Skeletal muscle satellite cell (primary cell): ENCODE measurements around the gene TBKBP1.

Source experiments
- H3K27me3 ChIP-seq: 2 replicates; pipeline ENCODE4 v1.7.0; 2013; ENCODE audit warnings: low read length; ENCODE audit not compliant: control insufficient read depth, insufficient read depth
- H3K36me3 ChIP-seq: 2 replicates; pipeline ENCODE4 v1.7.0; 2013; ENCODE audit warnings: mild to moderate bottlenecking, control low read depth, low read length; ENCODE audit not compliant: insufficient read depth
- H3K4me1 ChIP-seq: 2 replicates; pipeline ENCODE4 v1.7.0; 2013; ENCODE audit warnings: low read length; ENCODE audit not compliant: control insufficient read depth, insufficient read depth
- H3K4me2 ChIP-seq: 2 replicates; pipeline ENCODE4 v1.7.0; 2013; ENCODE audit warnings: mild to moderate bottlenecking, low read length
- H3K4me3 ChIP-seq: 2 replicates; pipeline ENCODE4 v1.7.0; 2013; ENCODE audit warnings: low read length
- H3K9ac ChIP-seq: 2 replicates; pipeline ENCODE4 v1.7.0; 2013; ENCODE audit warnings: mild to moderate bottlenecking, low read depth, low read length, moderate library complexity
- H3K9me3 ChIP-seq: replicated peaks from 2 replicates; pipeline ENCODE4 v1.7.0; 2013; ENCODE audit warnings: mild to moderate bottlenecking, control low read depth, low read length

The TBKBP1 gene

DNA sequence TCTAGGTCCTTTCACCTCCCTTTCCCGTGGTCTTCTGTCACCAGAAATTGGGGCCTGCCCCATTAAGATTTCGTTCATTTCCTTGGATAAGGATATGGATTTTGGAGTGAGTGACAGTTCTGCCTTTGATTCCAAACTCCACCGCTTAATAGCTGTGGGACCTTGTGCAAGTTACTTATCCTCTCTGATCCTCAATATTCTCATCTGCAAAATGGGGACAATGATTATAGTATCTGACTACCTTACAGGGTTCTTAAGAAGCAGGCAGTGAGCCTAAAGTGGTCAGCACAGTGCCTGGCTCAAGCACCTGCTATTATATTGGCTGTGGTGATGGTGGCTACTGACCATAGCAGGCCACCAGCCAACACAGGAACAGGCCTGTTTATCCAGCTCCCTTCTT is 15.6 kb downstream of the TBKBP1 start:
- Histone ChIP-seq H3K4me1 (no peaks in the 10 kb centered on the region), H3K4me3 (no peak overlapping the region), H3K27me3 (peaks cover 50% of the 10 kb centered on the region), H3K4me2 (no peak overlapping the region), H3K36me3 (no peaks in the 10 kb centered on the region), H3K9me3 (no peaks in the 10 kb centered on the region), H3K9ac (no peak overlapping the region)

DNA sequence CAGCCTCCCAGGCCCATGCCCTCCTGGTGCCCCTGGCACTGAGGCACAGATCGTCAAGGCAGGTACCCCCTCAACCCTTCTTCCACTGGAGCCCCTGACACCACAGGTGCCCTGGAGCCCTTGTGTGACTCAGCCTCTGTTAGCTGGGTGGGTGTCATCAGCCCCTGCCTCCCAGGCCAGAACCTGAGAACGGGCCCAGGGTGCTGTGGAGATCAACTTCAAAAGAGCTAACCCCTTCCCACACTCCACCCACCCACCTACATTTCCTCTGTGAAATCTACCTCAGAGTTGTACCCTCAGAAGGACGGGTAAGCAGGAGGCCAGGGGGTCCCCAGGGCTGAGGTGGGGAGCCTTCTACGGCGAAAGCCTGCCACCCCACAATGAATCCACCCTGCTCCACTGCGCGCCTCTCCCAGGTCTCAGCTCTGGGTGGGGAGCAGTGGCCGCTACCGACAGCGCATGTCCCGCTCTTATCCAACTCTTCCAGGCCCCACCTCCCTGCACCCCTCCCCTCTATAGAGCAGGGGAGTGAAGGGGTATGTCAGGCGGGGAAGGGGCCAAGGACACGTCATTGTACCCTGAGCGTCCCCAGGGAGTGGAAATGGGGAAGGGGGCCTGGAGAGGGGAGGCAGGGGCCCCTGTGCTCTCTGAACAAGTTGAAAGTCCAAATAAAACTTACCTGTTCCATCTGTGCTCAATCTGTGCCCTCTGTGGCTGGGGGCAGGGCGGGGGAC is 17.6 kb downstream of the TBKBP1 start:
- Histone ChIP-seq H3K9me3 (no peaks in the 10 kb centered on the region), H3K4me3 (no peak overlapping the region), H3K9ac (no peak overlapping the region), H3K36me3 (no peaks in the 10 kb centered on the region), H3K4me2 (no peak overlapping the region), H3K27me3 (peaks cover 51% of the 10 kb centered on the region), H3K4me1 (no peaks in the 10 kb centered on the region)

DNA sequence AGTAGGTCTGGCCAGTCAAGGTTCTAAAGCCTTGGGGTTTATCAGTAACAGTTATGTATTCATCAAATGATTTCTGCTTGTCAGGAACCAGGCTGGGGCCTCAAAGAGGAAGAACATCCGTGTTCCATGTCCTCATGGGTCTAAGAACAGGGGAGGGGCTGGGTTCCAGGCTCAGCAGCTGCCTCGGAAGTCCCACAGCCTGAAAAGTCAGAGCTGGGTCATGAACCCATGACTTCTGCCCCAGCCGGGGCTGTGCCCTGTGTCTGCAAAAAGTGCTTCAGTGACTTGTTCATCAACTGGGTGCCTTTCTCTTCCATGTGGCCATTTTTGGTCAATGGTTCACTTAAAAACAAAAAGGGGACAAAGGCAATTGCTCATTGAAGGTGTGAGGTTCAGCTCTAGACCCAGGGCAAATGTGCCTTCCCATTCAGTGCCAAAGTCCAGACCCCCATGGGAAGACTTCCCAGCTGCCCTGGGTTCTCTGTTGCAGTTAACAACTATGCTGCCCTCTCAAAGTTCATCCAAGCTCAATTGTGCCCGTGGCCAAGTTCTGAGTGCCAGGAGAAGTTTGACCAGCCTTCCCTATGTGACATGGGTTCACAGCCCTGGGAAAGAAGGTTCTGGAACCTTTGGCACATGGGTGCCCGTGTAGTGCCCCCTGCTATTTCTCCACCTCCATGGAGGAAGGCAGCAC is 18.5 kb downstream of the TBKBP1 start:
- Histone ChIP-seq H3K9ac (no peak overlapping the region), H3K4me3 (no peak overlapping the region), H3K9me3 (no peaks in the 10 kb centered on the region), H3K4me2 (no peak overlapping the region), H3K27me3 (peaks cover 56% of the 10 kb centered on the region), H3K4me1 (no peaks in the 10 kb centered on the region), H3K36me3 (no peaks in the 10 kb centered on the region)

DNA sequence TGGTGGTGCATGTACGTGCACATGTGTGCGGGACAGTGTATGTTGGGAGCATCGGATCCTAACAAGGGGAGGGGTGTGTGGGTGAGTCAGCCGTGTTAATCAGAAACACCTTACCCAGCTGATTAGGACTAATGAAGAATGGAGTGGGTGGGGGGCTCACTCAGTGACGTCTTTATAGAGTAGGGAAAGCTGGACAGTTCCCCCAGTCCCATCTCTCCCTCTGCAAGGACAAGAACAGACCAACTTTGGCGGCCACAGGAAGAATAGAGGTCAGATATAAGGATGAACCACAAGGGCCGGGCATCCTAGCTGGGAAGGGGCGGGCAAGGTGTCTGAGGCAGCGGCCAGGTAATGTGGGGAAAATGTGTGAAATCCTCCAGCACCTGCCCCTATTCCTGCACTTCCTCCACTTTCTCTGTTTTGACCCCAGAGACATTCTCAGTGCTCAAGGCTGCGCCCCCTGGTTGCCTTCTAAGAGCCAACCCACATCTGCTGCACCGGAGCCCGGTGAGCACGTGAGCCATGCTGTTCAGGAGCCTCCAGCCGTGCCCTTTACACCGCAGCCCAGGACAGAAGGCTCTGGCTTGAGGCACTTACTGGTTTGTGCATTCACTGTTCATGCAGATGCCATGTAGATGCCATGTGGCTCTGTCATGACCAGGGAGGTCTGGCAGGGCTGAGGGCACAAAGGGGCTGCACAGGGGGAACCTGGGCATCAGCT is 20.2 kb downstream of the TBKBP1 start:
- peaks cover 73% of the 10 kb centered on the region for H3K27me3 ChIP-seq
- no peak overlapping the region for H3K4me3 ChIP-seq
- no peaks in the 10 kb centered on the region for H3K36me3 ChIP-seq
- no peak overlapping the region for H3K4me2 ChIP-seq
- H3K9ac ChIP-seq: no peak overlapping the region
- H3K4me1 ChIP-seq: peaks cover 15% of the 10 kb centered on the region
- no peaks in the 10 kb centered on the region for H3K9me3 ChIP-seq

DNA sequence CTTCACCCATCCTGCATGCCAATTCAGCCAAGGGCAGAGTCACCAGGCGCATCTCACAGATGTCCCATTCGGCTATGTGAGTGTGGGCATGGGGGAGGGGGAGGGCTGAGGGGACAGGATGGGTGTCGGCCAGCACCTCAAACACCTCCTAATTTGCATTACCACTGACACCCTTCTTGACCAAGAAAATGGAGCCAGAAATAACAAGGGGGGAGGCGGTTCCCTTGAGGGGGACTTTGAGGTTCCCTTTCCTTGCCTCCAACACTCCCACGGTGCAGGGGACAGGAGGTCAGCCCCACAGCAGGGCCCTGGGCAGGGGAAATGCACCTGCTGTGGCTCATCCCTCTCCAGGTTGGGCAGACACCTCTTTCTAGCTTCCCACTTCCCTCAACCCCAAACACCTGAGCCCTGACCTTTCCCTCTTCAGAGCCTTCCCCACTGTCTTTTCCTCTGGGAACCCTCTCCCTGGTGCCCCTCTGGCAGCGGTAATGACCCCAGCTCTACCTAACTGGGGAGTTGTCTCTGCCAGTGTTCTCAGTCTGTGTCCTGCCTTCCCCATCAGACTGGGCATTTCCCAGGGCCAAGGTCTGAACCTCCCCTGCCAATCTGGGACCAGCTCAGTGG is 20.9 kb downstream of the TBKBP1 start:
- Histone ChIP-seq H3K4me2 (no peak overlapping the region), H3K27me3 (peaks cover 73% of the 10 kb centered on the region), H3K4me1 (peaks cover 23% of the 10 kb centered on the region), H3K9me3 (no peaks in the 10 kb centered on the region), H3K4me3 (no peak overlapping the region), H3K9ac (no peak overlapping the region), H3K36me3 (no peaks in the 10 kb centered on the region)

DNA sequence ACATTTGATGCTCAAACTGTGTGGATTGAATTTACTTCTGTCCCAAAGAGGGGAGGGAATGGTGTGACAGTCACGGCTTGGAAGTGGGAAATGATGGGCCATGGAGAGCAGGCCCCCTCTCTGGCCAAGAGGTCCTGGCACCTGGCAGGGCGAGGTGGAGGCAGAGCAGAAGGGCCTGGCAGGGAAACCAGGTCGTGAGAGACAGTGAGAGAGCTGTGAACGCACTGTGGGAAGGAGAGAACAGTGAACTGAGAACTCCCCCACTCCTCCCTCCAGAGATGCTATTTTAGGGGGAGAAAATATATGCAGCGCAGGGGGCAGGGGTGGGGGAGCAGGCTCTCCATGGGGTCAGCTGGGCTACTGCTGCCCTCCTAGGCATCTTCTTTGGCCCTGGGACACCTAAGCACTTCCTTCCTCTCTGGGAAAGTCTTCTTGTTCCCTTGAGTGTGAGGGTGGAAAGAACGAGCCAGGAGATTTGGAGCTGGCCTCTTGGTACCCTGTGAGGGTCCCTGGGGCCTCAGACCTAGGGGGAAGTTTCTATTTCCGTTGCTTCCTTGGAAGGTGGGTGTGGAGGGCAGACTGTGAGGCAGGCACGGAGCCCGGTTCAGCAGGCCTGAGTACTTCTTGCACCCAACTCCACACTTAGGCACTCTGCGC is 21.8 kb downstream of the TBKBP1 start:
- Histone ChIP-seq H3K9ac (no peak overlapping the region), H3K4me1 (peaks cover 32% of the 10 kb centered on the region), H3K4me3 (no peak overlapping the region), H3K9me3 (no peaks in the 10 kb centered on the region), H3K36me3 (no peaks in the 10 kb centered on the region), H3K27me3 (peaks cover 82% of the 10 kb centered on the region), H3K4me2 (no peak overlapping the region)

DNA sequence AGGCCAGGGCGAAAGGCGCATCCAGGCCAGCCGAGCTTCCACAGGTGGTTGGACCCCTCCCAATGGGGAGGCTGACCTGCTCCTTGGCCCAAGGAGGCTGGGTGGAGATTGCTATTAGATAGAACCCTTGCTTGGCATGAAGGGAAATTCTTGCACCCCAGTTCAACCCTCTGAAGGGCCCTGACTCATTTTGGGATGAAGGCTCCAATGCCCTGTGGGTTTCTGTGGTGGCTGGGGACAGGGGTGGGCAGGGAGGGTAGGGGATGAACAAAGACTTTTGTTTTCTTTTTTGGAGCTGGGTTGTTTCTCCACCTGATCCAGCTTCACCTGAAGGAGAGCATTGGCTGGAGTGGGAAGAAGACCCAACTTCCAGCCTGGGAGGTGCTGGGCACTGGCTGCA is 22.4 kb downstream of the TBKBP1 start:
- peaks cover 37% of the 10 kb centered on the region for H3K4me1 ChIP-seq
- no peak overlapping the region for H3K9ac ChIP-seq
- no peak overlapping the region for H3K4me2 ChIP-seq
- H3K9me3 ChIP-seq: no peaks in the 10 kb centered on the region
- peaks cover 88% of the 10 kb centered on the region for H3K27me3 ChIP-seq
- H3K4me3 ChIP-seq: no peak overlapping the region
- H3K36me3 ChIP-seq: no peaks in the 10 kb centered on the region

DNA sequence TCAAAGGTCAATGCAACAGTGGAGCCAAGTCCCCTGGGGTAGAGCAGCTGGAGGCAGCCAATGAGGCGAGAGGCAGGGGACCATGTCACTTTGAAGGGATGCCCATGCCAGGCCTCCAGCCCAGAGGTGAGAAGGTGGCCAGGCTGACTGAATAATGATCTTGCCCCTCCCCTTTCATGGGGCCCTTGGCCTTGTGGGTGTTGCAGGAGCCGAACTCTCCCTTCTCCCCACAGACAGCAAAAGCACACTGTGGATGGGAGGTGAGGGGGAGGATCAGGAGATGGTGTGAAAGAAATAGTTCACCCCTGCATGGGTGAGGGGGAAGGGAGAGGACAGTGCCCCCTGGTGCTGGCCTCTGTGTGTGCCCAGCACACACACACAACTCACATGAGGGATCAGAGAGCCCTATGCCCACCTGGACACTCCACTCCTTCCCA is 23.3 kb downstream of the TBKBP1 start:
- H3K36me3 ChIP-seq: no peaks in the 10 kb centered on the region
- H3K4me3 ChIP-seq: no peak overlapping the region
- peaks cover 37% of the 10 kb centered on the region for H3K4me1 ChIP-seq
- H3K27me3 ChIP-seq: peaks cover 93% of the 10 kb centered on the region
- no peak overlapping the region for H3K9ac ChIP-seq
- no peaks in the 10 kb centered on the region for H3K9me3 ChIP-seq
- H3K4me2 ChIP-seq: no peak overlapping the region

DNA sequence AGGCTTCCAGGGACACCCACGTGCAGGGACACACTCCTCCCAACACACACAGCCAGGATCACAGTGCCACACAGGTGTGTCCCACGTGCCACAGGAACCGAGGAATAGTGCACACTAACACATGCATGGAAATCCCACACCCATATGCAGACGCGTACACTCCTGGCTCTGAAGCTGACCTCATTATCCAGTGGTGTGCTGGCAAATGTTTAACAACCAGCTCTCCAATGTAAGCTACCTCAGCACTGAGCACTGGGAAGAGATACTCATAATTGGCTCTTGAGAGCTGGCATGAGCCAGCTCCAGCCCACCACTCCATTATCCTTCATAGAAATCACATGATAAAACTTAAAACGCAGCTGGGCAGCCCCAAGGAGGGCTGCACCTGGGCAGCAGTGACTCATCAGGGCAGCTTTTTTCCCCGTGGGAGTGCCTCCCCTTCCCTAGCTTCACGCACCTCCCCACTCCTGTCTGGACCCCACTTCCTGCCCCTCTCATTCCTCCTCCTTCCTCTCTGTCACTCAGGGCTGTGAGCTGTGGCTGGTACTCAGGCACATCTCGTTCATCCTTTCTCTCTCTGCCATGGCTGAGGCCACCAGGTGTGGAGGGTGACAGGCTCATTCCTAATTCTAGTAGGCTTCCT is 24.1 kb downstream of the TBKBP1 start:
- Histone ChIP-seq H3K9ac (no peak overlapping the region), H3K4me3 (no peak overlapping the region), H3K4me2 (no peak overlapping the region), H3K27me3 (peaks cover 93% of the 10 kb centered on the region), H3K9me3 (no peaks in the 10 kb centered on the region), H3K36me3 (no peaks in the 10 kb centered on the region), H3K4me1 (peaks cover 37% of the 10 kb centered on the region)

DNA sequence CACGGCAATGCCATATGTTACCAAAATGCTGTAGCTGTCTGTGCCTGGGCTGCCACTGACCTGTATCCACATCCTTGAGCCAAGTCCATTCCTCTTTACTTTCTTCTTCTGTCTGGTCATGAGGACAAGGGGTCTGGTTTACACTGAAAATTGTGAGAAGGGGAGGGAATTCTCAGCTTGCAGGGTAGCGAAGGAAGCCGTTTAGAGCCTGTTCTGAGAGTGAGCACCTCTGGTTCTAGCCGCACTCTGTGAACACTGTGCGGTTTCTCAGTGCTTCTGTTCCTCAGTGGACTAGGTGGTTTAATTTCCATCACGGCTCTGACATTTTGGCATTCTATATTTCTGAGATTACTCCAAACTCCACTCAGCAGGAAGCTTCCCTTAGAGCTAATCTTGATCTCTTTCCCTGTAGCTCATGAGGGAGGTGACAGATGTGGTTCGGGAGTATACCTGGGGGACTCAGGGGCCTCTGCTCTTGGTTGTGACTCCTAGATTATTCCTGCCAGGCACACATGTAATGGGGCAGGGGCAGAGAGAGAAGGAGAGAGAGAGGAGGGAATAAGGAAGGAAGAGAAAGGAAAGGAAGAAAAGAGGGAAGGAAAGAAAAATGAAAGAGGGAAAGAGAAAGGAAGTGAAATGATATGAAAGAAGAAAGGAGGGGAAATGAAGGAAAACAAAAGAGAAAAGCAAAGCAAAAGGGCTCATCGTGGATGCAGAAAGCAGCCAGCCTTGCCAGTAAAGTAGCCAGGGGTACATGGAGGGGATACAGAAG is 24.9 kb downstream of the TBKBP1 start:
- Histone ChIP-seq H3K4me3 (no peak overlapping the region), H3K36me3 (no peaks in the 10 kb centered on the region), H3K9me3 (no peaks in the 10 kb centered on the region), H3K9ac (no peak overlapping the region), H3K4me1 (peaks cover 37% of the 10 kb centered on the region), H3K27me3 (peaks cover 91% of the 10 kb centered on the region), H3K4me2 (peak overlapping the region; percentile 57)
